IgD-negative memory B cell (primary cell): ENCODE data around the gene GALNT12. TPM values are rescaled to one million over a fixed set of nuclear protein-coding genes. Genes with fewer than 3 reads are reported as not detected.

ENCODE experiments used
- H3K27ac Mint-ChIP-seq, 3 donors: one replicate each; pipeline ENCODE4 v1.8.0; 2020 to 2022; ENCODE audit warnings: mild to moderate bottlenecking in 3 of 3, mixed read lengths in 3 of 3, moderate library complexity in 1 of 3
- H3K27me3 Mint-ChIP-seq: one replicate; pipeline ENCODE4 v1.8.0; 2021; ENCODE audit warnings: mixed read lengths
- H3K36me3 Mint-ChIP-seq: one replicate; pipeline ENCODE4 v1.8.0; 2020; ENCODE audit warnings: mild to moderate bottlenecking, mixed read lengths
- H3K4me1 Mint-ChIP-seq, 3 donors: one replicate each; pipeline ENCODE4 v1.8.0; 2020 to 2022; ENCODE audit warnings: mixed read lengths in 3 of 3, mild to moderate bottlenecking in 1 of 3
- H3K4me3 Mint-ChIP-seq, 4 donors: one replicate each; pipeline ENCODE4 v1.8.0; 2020 to 2022; ENCODE audit warnings: mild to moderate bottlenecking in 4 of 4, mixed read lengths in 4 of 4, moderate library complexity in 3 of 4
- H3K9me3 Mint-ChIP-seq, 3 donors: one replicate each; pipeline ENCODE4 v1.8.0; 2020 to 2021; ENCODE audit warnings: mixed read lengths in 3 of 3, mild to moderate bottlenecking in 1 of 3
- polyA plus RNA-seq: library from polyadenylated mRNA; unstranded; fragments of 300-500 nt; fragmentation: Illumina TruSeq; gene quantifications from one replicate; pipeline ENCODE4 v1.2.3, GENCODE V29; 2021

Gene GALNT12
- polyA plus RNA-seq, 1 donor from 2014 or later: 0.90 TPM

GRCh38 chr9:98806394-98807035 lies 955 bp upstream of the GALNT12 start:
- Mint-ChIP-seq H3K27ac (no peak overlapping the region), H3K36me3 (peaks cover 1% of the 10 kb centered on the region), H3K9me3 (no peaks in the 10 kb centered on the region)

DNA sequence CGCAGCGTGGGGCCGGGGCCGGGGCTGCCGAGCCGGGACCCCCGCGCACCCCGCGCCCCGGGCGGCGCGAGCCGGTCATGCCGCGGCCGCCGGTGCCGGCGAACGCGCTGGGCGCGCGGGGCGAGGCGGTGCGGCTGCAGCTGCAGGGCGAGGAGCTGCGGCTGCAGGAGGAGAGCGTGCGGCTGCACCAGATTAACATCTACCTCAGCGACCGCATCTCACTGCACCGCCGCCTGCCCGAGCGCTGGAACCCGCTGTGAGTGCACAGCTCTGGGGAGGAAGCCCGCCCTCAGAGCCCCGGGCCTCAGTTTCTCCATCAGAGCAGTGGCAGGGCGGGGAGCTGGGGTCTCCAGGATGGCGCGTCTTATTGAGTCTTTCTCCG lies 335 bp downstream of the GALNT12 start:
- no peaks in the 10 kb centered on the region for H3K9me3 Mint-ChIP-seq
- H3K4me1 Mint-ChIP-seq: peaks cover 12 to 17% (median 12%) of the 10 kb centered on the region in 3 donors
- H3K27ac Mint-ChIP-seq: peak overlapping the region in 1 of 3 donors; percentile 53
- peaks cover 1% of the 10 kb centered on the region for H3K36me3 Mint-ChIP-seq
- H3K4me3 Mint-ChIP-seq: peak overlapping the region; percentile 80 to 95 (median 88)
- peaks cover 10% of the 10 kb centered on the region for H3K27me3 Mint-ChIP-seq

More at GRCh38 chr9:98806394-98807035, 955 bp upstream of the GALNT12 start:
- H3K27me3 Mint-ChIP-seq: peaks cover 15% of the 10 kb centered on the region
- peak overlapping the region; percentile 73 to 97 (median 90) for H3K4me3 Mint-ChIP-seq
- H3K4me1 Mint-ChIP-seq: peaks cover 12 to 17% (median 12%) of the 10 kb centered on the region in 3 donors

- H3K36me3 Mint-ChIP-seq: peaks cover 1% of the 10 kb centered on the region
- H3K4me3 Mint-ChIP-seq: peak overlapping the region; percentile 80 to 95 (median 88)
- peak overlapping the region in 1 of 3 donors; percentile 53 for H3K27ac Mint-ChIP-seq
- H3K27me3 Mint-ChIP-seq: peaks cover 8% of the 10 kb centered on the region
- peaks cover 0 to 4% (median 0%) of the 10 kb centered on the region in 3 donors for H3K9me3 Mint-ChIP-seq
- H3K4me1 Mint-ChIP-seq: peaks cover 12 to 17% (median 12%) of the 10 kb centered on the region in 3 donors
Measured at GRCh38 chr9:98808411-98808815, 943 bp downstream of the GALNT12 start.

GRCh38 chr9:98808875-98809274 lies 1.4 kb downstream of the GALNT12 start:
- Mint-ChIP-seq H3K4me1 (peaks cover 12 to 17% (median 12%) of the 10 kb centered on the region in 3 donors), H3K4me3 (peak overlapping the region; percentile 32 to 95 (median 82)), H3K9me3 (peaks cover 0 to 4% (median 0%) of the 10 kb centered on the region in 3 donors), H3K27ac (no peak overlapping the region), H3K27me3 (peaks cover 7% of the 10 kb centered on the region), H3K36me3 (peaks cover 1% of the 10 kb centered on the region)

- H3K4me1 Mint-ChIP-seq: peaks cover 12 to 17% (median 12%) of the 10 kb centered on the region in 3 donors
- peaks cover 0 to 4% (median 0%) of the 10 kb centered on the region in 3 donors for H3K9me3 Mint-ChIP-seq
- H3K4me3 Mint-ChIP-seq: peak overlapping the region; percentile 9 to 80 (median 59)
- H3K36me3 Mint-ChIP-seq: peaks cover 1% of the 10 kb centered on the region
- H3K27ac Mint-ChIP-seq: no peak overlapping the region
- peaks cover 7% of the 10 kb centered on the region for H3K27me3 Mint-ChIP-seq
Measured at GRCh38 chr9:98809311-98810101, 2.0 kb downstream of the GALNT12 start.

DNA sequence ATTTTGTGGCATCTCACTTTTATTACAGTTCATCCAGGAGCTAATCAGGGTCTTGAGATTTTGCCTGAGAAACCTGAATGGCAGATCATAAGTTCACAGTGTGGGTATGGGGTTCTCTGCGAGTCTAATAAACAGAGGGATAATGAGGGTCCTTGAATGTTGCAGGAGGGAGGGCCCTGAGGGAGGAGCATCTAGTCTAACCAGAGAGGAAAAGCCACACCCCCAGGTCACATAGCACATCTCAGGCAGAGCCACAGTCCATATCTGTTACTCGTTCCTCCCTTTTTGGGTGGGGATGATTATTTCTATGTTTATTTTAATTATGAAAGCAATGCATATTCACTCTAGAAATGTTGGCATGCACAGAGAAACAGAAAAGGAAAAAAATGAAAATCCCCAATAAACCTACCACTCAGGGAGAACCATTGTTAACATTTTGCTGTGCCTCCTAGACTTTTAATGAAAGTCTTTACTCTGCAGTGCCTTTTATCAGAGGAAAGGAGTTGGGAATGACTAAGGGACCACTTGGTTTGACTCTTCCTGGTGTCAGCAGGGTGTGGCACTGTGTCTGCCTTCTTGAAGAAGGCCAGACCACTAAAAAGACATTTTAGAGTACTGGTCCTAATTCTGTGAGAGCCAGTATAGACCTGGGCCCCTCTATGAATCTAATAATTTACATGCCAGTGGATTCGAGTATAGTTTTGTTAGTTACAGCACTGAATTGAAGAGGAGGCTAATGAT lies 2.8 kb downstream of the GALNT12 start:
- no peak overlapping the region for H3K27ac Mint-ChIP-seq
- H3K4me1 Mint-ChIP-seq: peaks cover 12 to 17% (median 12%) of the 10 kb centered on the region in 3 donors
- peaks cover 0 to 4% (median 0%) of the 10 kb centered on the region in 3 donors for H3K9me3 Mint-ChIP-seq
- peaks cover 7% of the 10 kb centered on the region for H3K27me3 Mint-ChIP-seq
- peak overlapping the region in 3 of 4 donors; percentile 9 to 80 (median 61) for H3K4me3 Mint-ChIP-seq
- peaks cover 1% of the 10 kb centered on the region for H3K36me3 Mint-ChIP-seq

DNA sequence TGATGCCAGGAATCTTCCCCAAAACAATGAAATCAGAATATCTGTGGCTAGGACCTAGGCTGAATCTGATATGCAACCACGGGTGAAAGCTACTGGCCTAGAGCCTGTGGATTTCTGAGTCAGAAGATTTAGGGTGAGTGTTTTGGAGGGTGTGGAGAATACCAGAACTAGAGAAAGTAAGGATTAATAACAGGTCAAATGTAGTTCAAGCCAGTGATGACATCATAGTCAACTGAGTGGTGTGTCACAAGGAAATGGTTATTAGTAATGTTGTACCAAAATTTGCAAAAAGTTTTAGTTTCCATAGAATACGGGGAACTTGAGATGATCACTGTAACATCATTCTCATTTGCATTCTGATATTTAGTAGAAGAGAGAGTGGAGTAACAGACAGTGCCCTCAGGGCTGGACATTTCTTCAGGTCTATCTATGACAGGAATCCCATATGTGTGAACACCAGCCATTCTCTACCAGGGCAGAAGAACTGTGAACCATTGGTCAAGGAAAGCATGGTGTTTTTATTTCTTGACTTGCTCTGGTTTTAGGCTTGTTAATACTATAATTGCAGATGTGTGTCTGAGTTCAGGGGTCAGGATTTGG lies 3.7 kb downstream of the GALNT12 start:
- Mint-ChIP-seq H3K27me3 (peaks cover 7% of the 10 kb centered on the region), H3K9me3 (peaks cover 0 to 4% (median 0%) of the 10 kb centered on the region in 3 donors), H3K4me3 (peak overlapping the region in 1 of 4 donors; percentile 7), H3K27ac (no peak overlapping the region), H3K4me1 (peaks cover 12 to 17% (median 12%) of the 10 kb centered on the region in 3 donors), H3K36me3 (peaks cover 1% of the 10 kb centered on the region)

GRCh38 chr9:98815391-98815951 lies 8.0 kb downstream of the GALNT12 start:
- H3K4me3 Mint-ChIP-seq: no peak overlapping the region
- peaks cover 1 to 5% (median 2%) of the 10 kb centered on the region in 3 donors for H3K4me1 Mint-ChIP-seq
- peaks cover 0 to 4% (median 0%) of the 10 kb centered on the region in 3 donors for H3K9me3 Mint-ChIP-seq
- peaks cover 10% of the 10 kb centered on the region for H3K36me3 Mint-ChIP-seq
- H3K27me3 Mint-ChIP-seq: no peaks in the 10 kb centered on the region
- H3K27ac Mint-ChIP-seq: no peak overlapping the region

DNA sequence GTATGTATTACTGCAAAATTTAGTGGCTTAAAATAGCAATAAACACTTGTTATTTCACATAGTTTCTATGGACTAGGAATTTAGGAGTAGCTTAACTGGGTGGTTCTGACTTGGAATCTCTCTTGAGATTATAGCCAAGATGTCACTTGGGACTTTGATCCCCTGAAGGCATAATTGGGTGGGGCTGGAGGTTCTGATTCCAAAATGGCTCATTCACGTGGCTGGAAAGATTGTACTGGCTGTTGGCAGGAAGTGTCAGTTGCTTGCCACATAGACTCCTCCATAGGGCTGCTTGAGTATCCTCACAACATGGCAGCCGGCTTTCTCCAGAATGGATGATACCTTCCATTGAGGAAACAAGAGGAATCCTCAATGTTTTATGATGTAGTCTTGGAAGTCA lies 11.3 kb downstream of the GALNT12 start:
- H3K4me1 Mint-ChIP-seq: peaks cover 0 to 3% (median 0%) of the 10 kb centered on the region in 3 donors
- H3K27me3 Mint-ChIP-seq: no peaks in the 10 kb centered on the region
- no peak overlapping the region for H3K27ac Mint-ChIP-seq
- no peak overlapping the region for H3K4me3 Mint-ChIP-seq
- H3K36me3 Mint-ChIP-seq: peaks cover 10% of the 10 kb centered on the region
- H3K9me3 Mint-ChIP-seq: no peaks in the 10 kb centered on the region

GRCh38 chr9:98819231-98819630 lies 11.8 kb downstream of the GALNT12 start:
- Mint-ChIP-seq H3K27me3 (no peaks in the 10 kb centered on the region), H3K36me3 (peaks cover 10% of the 10 kb centered on the region)

GRCh38 chr9:98821831-98822230 lies 14.4 kb downstream of the GALNT12 start:
- peaks cover 10% of the 10 kb centered on the region for H3K36me3 Mint-ChIP-seq
- peaks cover 0 to 3% (median 0%) of the 10 kb centered on the region in 3 donors for H3K4me1 Mint-ChIP-seq
- H3K27me3 Mint-ChIP-seq: no peaks in the 10 kb centered on the region
- H3K9me3 Mint-ChIP-seq: no peaks in the 10 kb centered on the region
- no peak overlapping the region for H3K4me3 Mint-ChIP-seq
- no peak overlapping the region for H3K27ac Mint-ChIP-seq

More at GRCh38 chr9:98819231-98819630, 11.8 kb downstream of the GALNT12 start:
- Mint-ChIP-seq H3K4me1 (peaks cover 0 to 3% (median 0%) of the 10 kb centered on the region in 3 donors), H3K4me3 (no peak overlapping the region), H3K9me3 (no peaks in the 10 kb centered on the region), H3K27ac (no peak overlapping the region)

GRCh38 chr9:98822661-98823060 lies 15.2 kb downstream of the GALNT12 start:
- peaks cover 0 to 3% (median 0%) of the 10 kb centered on the region in 3 donors for H3K4me1 Mint-ChIP-seq
- H3K9me3 Mint-ChIP-seq: no peaks in the 10 kb centered on the region
- peaks cover 11% of the 10 kb centered on the region for H3K36me3 Mint-ChIP-seq
- no peak overlapping the region for H3K27ac Mint-ChIP-seq
- H3K4me3 Mint-ChIP-seq: no peak overlapping the region
- H3K27me3 Mint-ChIP-seq: no peaks in the 10 kb centered on the region

DNA sequence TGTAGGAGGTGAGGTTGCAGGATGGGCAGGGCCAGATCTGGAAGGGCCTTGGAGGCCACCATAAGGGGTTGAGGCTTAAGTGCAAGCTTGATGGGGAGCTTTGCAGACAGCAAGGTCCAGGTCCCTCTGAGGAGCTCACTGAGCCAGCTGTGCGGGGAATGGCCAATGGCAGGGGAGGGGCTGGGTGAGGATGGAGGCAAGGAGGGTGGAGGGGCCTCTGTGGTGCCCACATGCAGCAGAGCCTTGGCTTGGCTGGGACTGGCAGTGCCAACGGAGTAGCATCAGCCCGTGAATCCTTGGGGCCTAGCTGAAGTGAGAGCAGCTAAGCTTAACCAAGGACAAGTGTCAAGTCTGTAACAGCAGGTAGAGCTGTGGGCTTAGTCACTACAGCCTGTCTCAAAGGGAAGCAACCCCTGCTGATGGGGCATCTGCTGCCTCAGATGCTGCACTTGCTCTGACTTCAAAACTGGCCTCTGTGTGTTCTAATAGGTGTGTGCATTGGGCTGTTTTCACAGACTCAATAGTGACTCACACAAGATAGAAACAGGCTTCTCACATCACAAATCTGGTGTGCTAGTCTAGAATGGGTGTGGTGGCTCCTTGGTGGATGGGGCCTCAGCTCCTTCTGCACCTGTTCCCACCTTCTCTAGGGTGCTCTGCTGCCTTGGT lies 16.3 kb downstream of the GALNT12 start:
- H3K9me3 Mint-ChIP-seq: no peaks in the 10 kb centered on the region
- no peak overlapping the region for H3K4me3 Mint-ChIP-seq
- no peaks in the 10 kb centered on the region for H3K27me3 Mint-ChIP-seq
- H3K36me3 Mint-ChIP-seq: peaks cover 5% of the 10 kb centered on the region
- H3K4me1 Mint-ChIP-seq: peaks cover 0 to 3% (median 0%) of the 10 kb centered on the region in 3 donors
- no peak overlapping the region for H3K27ac Mint-ChIP-seq

GRCh38 chr9:98825414-98825813 lies 17.9 kb downstream of the GALNT12 start:
- peaks cover 7% of the 10 kb centered on the region for H3K36me3 Mint-ChIP-seq
- no peak overlapping the region for H3K27ac Mint-ChIP-seq
- H3K9me3 Mint-ChIP-seq: no peaks in the 10 kb centered on the region
- H3K4me3 Mint-ChIP-seq: no peak overlapping the region
- H3K27me3 Mint-ChIP-seq: no peaks in the 10 kb centered on the region
- peaks cover 0 to 3% (median 0%) of the 10 kb centered on the region in 3 donors for H3K4me1 Mint-ChIP-seq
